NT2/D1 (cell line): ENCODE measurements around the gene CCDC13.

Source experiments
- SUZ12 ChIP-seq: IDR thresholded peaks from 2 replicates; pipeline ENCODE4 v1.6.1; 2011; ENCODE audit not compliant: insufficient read length, insufficient read depth; ENCODE audit errors: extremely low read depth
- YY1 ChIP-seq: IDR thresholded peaks from 2 replicates; pipeline ENCODE4 v1.6.1; 2011; ENCODE audit not compliant: insufficient read length, insufficient read depth
- ZNF274 ChIP-seq: IDR thresholded peaks from 2 replicates; pipeline ENCODE4 v1.6.1; 2011; ENCODE audit warnings: mild to moderate bottlenecking, low read depth, low read length

DNA sequence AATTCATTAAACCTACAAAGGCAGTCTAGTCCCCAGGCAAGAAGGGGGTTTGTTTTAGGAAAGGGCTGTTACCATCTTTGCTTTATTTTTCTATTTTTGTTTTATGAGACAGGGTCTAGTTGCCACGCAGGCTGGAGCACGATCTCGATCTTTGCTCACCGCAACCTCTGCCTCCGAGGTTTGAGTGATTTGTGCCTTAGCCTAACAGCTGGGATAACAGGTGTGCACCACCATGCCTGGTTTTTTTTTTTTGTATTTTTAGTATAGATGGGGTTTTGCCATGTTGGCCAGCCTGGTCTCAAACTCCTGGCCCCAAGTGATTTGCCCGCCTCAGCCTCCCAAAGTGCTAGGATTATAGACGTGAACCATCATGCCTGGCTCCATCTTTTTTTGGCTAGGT, 26.3 kb upstream of the CCDC13 start:
- TF ChIP-seq YY1 (no peak), ZNF274 (no peak), SUZ12 (no peak)
